NT2/D1 (cell line): ENCODE data around the gene ZNF784.

ENCODE experiments used
- SUZ12 ChIP-seq: IDR thresholded peaks from 2 replicates; pipeline ENCODE4 v1.6.1; 2011; ENCODE audit not compliant: insufficient read length, insufficient read depth; ENCODE audit errors: extremely low read depth
- YY1 ChIP-seq: IDR thresholded peaks from 2 replicates; pipeline ENCODE4 v1.6.1; 2011; ENCODE audit not compliant: insufficient read length, insufficient read depth
- ZNF274 ChIP-seq: IDR thresholded peaks from 2 replicates; pipeline ENCODE4 v1.6.1; 2011; ENCODE audit warnings: mild to moderate bottlenecking, low read depth, low read length

DNA sequence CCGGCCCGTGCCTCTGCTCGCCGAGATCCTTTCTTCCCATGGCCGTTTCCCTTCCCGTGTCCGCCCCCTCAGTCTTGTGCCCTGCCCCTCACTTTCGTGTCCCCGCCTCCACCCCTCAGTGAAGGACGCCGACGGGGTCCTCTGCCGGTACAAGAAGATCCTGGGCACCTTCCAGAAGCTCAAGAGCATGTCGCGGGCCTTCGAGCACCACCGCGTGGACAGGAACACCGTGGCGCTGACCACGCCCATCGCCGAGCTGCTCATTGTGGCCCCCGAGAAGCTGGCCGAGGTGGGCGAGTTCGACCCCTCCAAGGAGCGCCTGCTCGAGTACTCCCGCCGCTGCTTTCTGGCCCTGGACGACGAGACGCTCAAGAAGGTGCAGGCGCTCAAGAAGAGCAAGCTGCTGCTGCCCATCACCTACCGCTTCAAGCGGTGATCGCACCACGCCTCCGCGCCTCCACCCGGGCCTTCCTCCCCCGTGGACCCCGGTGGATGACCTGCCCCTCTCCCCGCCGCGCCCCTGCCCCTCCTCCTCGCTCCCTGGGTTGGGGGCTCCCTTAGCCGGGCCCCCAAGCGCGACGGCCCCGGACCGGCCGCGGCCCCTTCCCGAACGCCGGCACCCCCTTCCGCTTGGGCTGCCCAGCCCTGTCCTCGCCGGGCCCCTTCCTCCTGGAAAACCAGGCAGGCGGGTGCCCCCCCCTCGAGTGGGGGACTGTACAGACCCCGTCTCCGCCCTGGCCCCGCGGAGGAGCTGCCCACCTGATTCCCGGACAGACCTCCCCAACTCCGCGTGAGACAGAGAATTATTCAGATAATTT lies 28.2 kb upstream of the ZNF784 start:
- TF ChIP-seq ZNF274 (no peak), YY1 (no peak), SUZ12 (no peak)
